ENCODE measurements around the gene NOX1.
"Not testable (repeated sequence)": the region's sequence is repeated elsewhere in the genome, so short reads cannot be mapped to it uniquely, and the experiment has no call there.

NOX1 gene

DNA sequence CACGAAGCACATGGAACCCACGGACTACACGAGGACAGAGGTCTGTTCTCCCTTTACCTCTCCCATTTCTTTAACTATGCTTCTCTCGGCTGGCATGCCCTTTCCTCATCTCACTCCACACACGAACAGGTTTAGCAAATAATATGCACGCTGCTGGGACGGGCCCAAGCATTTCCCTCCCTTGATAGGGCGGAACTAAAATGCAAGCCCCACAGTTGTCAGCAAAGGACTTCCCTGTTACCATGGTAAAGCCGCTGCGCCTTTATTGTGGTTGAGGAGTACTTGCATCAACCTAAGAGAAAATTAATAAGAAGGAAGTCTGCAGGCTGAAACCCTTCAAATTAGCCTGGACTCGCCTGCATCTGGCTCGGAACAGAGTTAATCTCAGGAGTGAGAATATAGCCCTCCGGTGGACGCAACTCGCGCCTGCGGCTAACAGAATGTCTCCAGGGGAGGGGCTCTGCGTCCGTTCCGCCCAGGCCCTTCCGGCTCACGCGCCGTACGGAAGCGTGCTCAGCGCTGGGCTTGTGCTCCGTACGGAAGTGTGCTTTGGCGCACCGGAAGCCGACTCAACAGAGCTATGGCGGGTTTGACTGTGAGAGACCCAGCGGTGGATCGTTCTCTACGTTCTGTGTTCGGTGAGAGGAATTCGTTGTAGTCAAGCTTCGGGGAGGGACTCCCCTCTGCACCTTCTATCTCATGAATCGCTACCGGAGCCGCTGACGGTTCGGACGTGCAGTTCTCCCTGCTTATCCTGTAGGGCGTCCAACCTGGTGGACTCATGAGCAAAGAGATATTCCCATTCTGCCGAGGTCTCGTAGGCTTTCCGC, 54.1 kb downstream of the NOX1 start, which contains the start of gene CSTF2:
TSS of gene CSTF2 (plus strand) at position 555 of the 830 bp plus-strand sequence. CDS start at position 581, 26 bp downstream.
- peak; percentile 43 to 70 (median 63) for DNase-seq (ENCODE audit: low read depth in 2 of 3, low spot score in 1 of 3)

DNA sequence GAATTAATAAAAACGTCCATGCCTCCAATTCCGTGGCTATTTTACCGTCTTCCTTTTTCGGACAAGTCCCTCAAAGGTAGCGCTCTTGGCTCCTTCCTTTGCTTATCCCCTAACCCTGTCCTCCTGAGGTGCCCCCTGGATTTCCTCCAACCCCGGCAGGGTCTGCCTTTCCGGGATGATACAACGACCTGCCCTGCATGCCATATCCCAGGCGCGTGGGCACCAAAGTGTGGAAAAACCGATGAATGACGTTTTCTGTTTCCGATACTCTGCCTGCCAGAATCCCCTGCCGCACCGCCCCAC, 54.7 kb downstream of the NOX1 start:
- DNase-seq (ENCODE audit: low read depth in 2 of 3, low spot score in 1 of 3): peak in 2 of 3 donors; percentile 11 to 21

DNA sequence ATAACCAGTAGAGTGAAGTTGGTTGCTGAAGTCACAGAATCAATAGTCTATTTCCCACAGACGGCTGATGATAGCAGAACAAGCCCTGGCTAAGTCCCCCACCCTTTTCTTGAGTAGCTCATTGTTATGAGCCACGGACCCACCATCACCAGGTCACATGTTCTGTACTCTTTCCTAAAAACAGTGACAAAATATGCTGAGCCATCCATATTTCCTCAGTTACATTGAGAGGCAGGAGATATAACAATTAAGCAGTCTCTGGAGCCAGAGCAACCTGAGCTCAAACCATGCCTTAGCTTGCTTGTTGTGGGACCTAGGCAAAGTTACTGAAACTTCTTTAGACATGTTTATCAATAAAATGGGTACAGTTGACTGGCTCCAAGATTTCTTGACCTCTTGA, 56.8 kb downstream of the NOX1 start:
- DNase-seq (ENCODE audit: low read depth in 2 of 3, low spot score in 1 of 3): no peak

DNA sequence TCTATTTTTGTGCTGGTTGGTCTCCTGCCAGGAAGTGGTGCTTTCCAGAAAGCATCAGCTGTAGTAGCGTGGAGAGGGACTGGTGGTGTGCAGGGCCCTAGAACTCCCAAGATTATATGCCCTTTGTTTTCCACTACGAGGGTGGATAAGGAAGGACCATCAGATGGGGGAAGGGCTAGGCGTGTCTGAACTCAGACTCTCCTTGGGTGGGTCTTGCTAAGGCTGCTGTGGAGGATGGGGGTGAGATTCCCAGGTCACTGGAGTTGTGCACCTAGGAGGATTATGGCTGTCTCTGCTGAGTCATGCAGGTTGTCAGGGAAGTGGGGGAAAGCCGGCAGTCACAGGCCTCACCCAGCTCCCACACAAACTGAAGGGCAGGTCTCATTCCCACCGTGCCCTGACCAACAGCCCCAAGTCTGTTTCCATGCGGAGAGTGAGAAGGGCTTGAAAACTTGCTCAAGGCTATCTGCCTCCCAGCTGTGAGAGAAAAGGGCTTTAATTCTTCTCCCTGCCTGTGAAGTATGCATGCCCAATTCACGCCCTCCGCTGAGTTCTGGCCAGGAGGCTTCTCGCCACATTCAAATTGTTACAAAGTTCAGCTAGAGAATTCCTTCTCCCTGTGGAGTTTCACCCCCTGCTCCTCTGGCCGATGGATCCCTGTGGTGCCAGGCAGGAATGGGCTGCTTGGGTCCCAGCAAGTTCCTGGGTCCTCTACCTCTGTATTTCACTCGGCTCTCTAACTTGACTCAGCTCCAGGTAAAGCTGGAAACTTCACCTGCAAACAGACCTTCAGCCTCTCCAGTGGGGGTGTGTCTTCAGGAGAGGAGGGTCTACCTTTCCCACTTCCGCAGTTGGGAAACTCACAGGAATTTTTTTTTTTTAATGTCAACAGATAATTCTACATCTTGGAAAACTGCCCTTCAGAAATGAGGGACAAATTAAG, 61.7 kb downstream of the NOX1 start:
- no peak for DNase-seq (ENCODE audit: low read depth in 2 of 3, low spot score in 1 of 3)

DNA sequence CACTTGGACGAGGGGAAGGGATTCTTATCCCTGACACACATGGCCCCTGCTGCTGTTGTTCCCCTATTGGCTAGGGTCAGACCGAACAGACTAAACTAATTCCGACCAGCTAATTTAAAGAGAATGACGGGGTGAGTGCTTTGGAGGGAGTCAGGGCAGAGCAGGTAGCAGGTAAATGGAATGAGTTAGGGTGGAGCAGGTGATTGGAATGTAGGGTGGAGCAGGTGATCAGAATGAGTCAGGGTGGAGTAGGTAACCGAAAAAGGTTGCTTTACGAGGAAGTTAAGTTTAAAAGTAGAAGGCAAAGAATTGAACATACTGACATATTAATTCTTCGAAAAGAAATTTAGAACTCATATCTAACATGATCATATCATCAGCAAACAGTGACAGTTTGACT, 65.9 kb downstream of the NOX1 start:
- not testable (repeated sequence) for DNase-seq (ENCODE audit: low read depth in 2 of 3, low spot score in 1 of 3)

DNA sequence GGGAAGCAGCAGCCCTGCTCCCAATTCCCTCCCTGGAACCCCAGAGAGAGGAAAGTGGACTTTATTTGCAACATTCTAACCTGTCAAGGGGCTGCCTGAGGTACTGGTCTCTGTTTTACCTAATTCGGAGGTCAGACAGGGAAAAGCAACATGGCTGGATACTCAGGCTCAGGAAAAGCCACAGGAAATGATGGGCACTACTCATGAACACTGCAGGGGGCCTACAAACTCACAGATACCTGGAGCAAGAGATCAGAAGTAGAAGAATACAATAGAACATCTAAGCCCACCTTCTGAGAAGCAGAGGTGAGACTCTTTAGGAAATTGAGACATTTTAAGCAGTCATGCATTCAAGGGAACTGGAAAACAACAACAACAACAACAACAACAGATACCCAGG, 69.4 kb downstream of the NOX1 start:
- no peak for DNase-seq (ENCODE audit: low read depth in 2 of 3, low spot score in 1 of 3)

DNA sequence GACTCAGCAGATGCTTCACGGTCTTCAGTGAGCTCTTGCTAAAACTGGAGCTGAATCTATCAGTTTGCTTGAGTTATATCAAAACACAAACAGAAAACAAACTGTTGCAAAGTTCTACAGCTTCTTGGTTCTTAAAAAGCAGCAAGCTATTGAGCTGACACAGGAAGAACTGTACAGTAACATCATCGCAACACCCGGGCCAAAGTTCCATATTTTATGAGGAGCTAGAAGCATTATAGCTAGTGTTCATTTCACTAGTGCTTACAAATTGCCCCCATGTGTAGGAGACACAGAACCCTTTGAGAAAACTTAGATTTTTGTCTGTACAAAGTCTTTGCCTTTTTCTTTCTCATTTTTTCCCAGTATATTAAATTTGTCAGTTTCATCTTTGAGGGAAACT, 71.3 kb downstream of the NOX1 start:
- no peak for DNase-seq (ENCODE audit: low read depth in 2 of 3, low spot score in 1 of 3)

DNA sequence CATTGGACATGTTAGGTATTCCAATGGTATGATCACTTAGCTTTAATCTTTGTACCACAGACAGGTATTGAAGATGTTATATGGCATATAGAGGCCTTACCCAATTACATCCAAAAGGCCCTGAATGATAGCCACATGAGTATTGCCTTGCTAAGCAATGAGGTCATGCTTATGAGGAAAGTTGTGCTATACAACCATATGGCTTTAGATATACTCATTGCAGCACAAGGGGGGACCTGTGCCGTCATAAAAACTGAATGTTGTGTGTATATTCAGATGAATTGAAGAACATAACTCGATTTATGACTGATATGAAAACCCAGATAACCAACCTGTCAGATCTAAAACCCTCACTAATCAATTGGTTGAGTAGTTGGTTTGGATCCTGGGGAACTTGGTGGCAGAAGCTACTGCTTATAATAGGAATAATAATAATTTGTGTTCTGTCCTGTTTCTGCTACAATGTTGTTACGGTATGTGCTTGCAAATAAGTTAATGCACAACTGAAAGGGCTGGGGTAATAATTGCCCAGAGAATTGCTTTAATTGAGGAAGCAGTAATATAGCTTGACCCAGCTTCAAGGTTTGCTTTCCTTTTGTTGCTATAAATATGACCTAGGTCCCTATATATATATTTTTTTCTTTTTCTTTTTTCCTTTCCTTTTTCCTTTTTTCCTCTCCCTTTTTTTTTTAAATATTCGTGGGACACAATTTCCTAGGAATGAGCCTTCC, 75.5 kb downstream of the NOX1 start:
- no peak for DNase-seq (ENCODE audit: low read depth in 2 of 3, low spot score in 1 of 3)

DNA sequence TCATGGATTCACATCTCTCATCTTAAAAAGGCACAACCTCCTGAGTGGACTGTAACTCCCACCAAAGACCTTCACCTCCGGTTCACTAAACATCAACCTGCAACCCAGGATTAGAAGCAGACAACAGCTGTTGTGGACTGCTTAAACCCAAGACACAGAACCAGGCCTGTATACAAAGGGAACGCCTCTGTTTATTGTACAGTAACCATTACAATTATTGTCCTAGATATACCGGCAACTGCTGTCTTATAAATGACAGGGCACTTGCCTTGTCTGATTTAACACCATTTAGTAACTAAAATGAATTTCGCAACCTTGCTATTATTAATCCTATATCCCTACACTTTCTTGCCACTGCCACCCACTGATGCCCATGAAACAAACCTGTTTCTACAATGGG, 76.8 kb downstream of the NOX1 start:
- no peak for DNase-seq (ENCODE audit: low read depth in 2 of 3, low spot score in 1 of 3)

DNA sequence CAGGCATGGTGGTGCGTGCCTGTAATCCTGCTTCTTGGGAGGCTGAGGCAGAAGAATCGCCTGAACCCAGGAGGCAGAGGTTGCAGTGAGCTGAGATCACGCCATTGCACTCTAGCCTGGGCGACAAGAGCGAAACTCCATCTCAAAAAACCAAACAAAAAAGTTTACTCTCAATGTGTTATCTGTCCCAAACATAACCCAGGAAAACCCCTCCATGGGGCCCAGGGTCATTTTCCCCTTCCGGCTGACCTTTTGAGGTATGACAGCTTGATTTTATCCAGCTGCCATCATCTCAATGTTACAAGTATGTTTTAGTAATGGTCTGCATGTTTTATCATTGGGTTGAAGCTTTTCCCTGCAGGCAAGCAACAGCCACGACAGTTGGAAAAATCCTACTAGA, 77.8 kb downstream of the NOX1 start:
- not testable (repeated sequence) for DNase-seq (ENCODE audit: low read depth in 2 of 3, low spot score in 1 of 3)
